ENCODE measurements around the gene RAB11B.
"Not testable (repeated sequence)": the region's sequence is repeated elsewhere in the genome, so short reads cannot be mapped to it uniquely, and the experiment has no call there.

Gene RAB11B

GRCh38 chr19:8396563-8397203 is 6.5 kb downstream of the RAB11B start:
- DNase-seq: no peak

- DNase-seq: no peak
Measured at GRCh38 chr19:8397271-8397670, 7.1 kb downstream of the RAB11B start.

- DNase-seq: no peak
Measured at GRCh38 chr19:8397746-8398310, 7.7 kb downstream of the RAB11B start.

- DNase-seq: no peak
Measured at GRCh38 chr19:8398311-8398771, 8.2 kb downstream of the RAB11B start.

GRCh38 chr19:8399681-8400188 is 9.6 kb downstream of the RAB11B start:
- no peak for DNase-seq

- no peak for DNase-seq
Measured at GRCh38 chr19:8401981-8402411, 11.8 kb downstream of the RAB11B start.

GRCh38 chr19:8403098-8403819 is 13.1 kb downstream of the RAB11B start:
- no peak for DNase-seq

GRCh38 chr19:8403820-8404109 is 13.6 kb downstream of the RAB11B start:
- no peak for DNase-seq

GRCh38 chr19:8404391-8405151 is 14.4 kb downstream of the RAB11B start:
- DNase-seq: no peak

- DNase-seq: not testable (repeated sequence)
Measured at GRCh38 chr19:8410718-8411117, 20.6 kb downstream of the RAB11B start.

GRCh38 chr19:8412783-8413628 is 22.8 kb downstream of the RAB11B start, which contains the start of gene MARCHF2:
Gene MARCHF2, plus strand, starts transcription at chr19:8413305. Its CDS starts 8,536 bp downstream, at chr19:8421841.
- DNase-seq: peak; percentile 90

- DNase-seq: no peak
Measured at GRCh38 chr19:8413629-8413995, 23.5 kb downstream of the RAB11B start.

GRCh38 chr19:8416796-8417195 is 26.6 kb downstream of the RAB11B start:
- no peak for DNase-seq

- no peak for DNase-seq
Measured at GRCh38 chr19:8421484-8422461, 31.6 kb downstream of the RAB11B start.

- no peak for DNase-seq
Measured at GRCh38 chr19:8423817-8424223, 33.7 kb downstream of the RAB11B start.

GRCh38 chr19:8425331-8425730 is 35.2 kb downstream of the RAB11B start:
- not testable (repeated sequence) for DNase-seq

- no peak for DNase-seq
Measured at GRCh38 chr19:8426283-8426682, 36.1 kb downstream of the RAB11B start.

- DNase-seq: no peak
Measured at GRCh38 chr19:8429044-8429443, 38.9 kb downstream of the RAB11B start.

- no peak for DNase-seq
Measured at GRCh38 chr19:8429826-8430225, 39.7 kb downstream of the RAB11B start.

GRCh38 chr19:8430650-8431049 is 40.5 kb downstream of the RAB11B start:
- no peak for DNase-seq

GRCh38 chr19:8438236-8438635 is 48.1 kb downstream of the RAB11B start:
- no peak for DNase-seq
